ENCODE measurements around the gene TBRG4.

DNA sequence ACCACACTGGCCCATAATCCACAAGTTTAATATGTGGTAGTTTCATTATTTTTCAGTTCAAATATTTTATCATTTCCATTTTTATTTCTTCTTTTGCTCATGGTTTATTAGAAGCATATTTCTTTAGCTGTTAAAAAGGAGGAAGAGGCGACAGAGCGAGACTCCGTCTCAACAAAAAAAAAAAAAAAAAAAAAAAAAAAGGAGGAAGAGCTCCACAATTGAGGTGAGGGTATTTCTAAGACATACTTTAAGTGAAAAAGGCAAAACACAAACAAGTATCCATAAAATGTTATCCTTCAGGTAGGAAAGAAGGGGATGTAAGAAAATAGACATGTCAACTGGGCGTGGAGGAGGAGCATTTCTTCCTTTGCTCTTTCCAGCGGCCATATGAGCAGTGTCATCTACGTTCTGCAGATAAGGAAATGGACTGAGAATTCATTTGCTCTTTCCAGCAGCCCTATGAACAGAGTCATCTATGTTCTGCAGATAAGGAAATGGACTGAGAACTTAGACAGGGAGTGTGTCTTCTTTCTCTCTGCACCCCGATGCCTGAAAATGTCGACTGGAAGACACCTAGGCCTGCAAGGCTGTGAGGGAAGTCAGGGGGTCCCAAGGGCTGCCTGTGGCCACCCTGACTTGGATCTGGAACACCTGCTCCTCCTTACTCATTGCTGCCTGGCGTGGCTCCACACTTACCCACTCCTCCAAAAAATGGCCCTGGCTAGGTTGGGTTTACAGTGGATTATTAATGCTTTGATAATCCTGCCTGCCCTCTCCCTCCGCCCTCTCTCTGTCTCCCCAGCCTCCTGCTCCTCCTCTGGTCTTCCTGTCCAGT, 27.2 kb upstream of the TBRG4 start:
- TF ChIP-seq, protein P1, sequence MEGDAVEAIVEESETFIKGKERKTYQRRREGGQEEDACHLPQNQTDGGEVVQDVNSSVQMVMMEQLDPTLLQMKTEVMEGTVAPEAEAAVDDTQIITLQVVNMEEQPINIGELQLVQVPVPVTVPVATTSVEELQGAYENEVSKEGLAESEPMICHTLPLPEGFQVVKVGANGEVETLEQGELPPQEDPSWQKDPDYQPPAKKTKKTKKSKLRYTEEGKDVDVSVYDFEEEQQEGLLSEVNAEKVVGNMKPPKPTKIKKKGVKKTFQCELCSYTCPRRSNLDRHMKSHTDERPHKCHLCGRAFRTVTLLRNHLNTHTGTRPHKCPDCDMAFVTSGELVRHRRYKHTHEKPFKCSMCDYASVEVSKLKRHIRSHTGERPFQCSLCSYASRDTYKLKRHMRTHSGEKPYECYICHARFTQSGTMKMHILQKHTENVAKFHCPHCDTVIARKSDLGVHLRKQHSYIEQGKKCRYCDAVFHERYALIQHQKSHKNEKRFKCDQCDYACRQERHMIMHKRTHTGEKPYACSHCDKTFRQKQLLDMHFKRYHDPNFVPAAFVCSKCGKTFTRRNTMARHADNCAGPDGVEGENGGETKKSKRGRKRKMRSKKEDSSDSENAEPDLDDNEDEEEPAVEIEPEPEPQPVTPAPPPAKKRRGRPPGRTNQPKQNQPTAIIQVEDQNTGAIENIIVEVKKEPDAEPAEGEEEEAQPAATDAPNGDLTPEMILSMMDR (IDR thresholded peaks at IDR 0.05): no peak
- TF ChIP-seq POLR2AphosphoS5 (IDR thresholded peaks at IDR 0.05; ENCODE audit: insufficient read depth in 1 of 2, low read depth in 1 of 2): no peak

Measured in vagina (tissue), 2 donors.